K562 (cell line): ENCODE data around the gene KRTAP4-16. TPM values are rescaled to one million over a fixed set of nuclear protein-coding genes. Genes with fewer than 3 reads are reported as not detected.

Experiments
- CBX8 ChIP-seq: fragments of 200-600 bp; sonication (generic); IDR thresholded peaks from 2 replicates; pipeline ENCODE4 v1.6.1; 2012; ENCODE audit warnings: borderline replicate concordance, mixed run types, low read depth, mild to moderate bottlenecking, moderate library complexity, mixed read lengths, low read length, control low read depth, inconsistent platforms; ENCODE audit not compliant: poor library complexity, severe bottlenecking; ENCODE audit errors: extremely low read depth
- KDM5B ChIP-seq: fragments of 200-600 bp; sonication (generic); IDR thresholded peaks from 2 replicates; pipeline ENCODE4 v1.6.1; 2012; ENCODE audit warnings: low read depth, mild to moderate bottlenecking, moderate library complexity, low read length, control low read depth, inconsistent platforms; ENCODE audit not compliant: insufficient replicate concordance
- RBM14 ChIP-seq: fragments of 200-400 bp; formaldehyde crosslinking; IDR thresholded peaks from 2 replicates; pipeline ENCODE4 v1.6.1; 2018; ENCODE audit warnings: low read depth, mild to moderate bottlenecking, low read length, moderate library complexity, borderline replicate concordance; ENCODE audit not compliant: insufficient read depth
- RBM17 ChIP-seq: fragments of 200-400 bp; formaldehyde crosslinking; IDR thresholded peaks from 2 replicates; pipeline ENCODE4 v1.6.1; 2017; ENCODE audit warnings: low read depth, mild to moderate bottlenecking, low read length, borderline replicate concordance
- SMAD3 ChIP-seq: fragments of 450-650 bp; formaldehyde crosslinking; conservative IDR thresholded peaks from 2 replicates; pipeline ENCODE4 v1.4.0; 2020; ENCODE audit warnings: mild to moderate bottlenecking
- polyA plus RNA-seq, 8 experiments: library from polyadenylated mRNA; depleted of rRNA in 4 of 8; stranded (reverse) in 5 of 8; unstranded in 3 of 8; fragments of >200 nt; fragmentation: Nextera tagmentation in 2 of 8; fragmentation: Illumina TruSeq in 1 of 8; extraction: Ambion mirVana in 2 of 8; extraction: Trizol in 1 of 8; gene quantifications; 2 replicates each; pipeline versions ENCODE4 v1.2.1 to v1.2.3, GENCODE V29; 2011 to 2014; ENCODE audit warnings: inconsistent platforms in 1 of 8, missing spikeins in 1 of 8
- total RNA-seq, 7 experiments: library from RNA; depleted of rRNA in 6 of 7; stranded (reverse); fragments of >200 nt in 6 of 7; fragmentation: Illumina TruSeq in 2 of 7; extraction: Trizol in 2 of 7; gene quantifications; 2 replicates each; pipeline versions ENCODE4 v1.2.1 to v1.2.3, GENCODE V29; 2011 to 2021; ENCODE audit warnings: low replicate concordance in 1 of 7
- TF ChIP-seq, protein P1 (sequence below): sonication (generic); formaldehyde crosslinking; IDR thresholded peaks from 2 replicates; pipeline ENCODE4 v1.8.0; 2022; ENCODE audit warnings: mild to moderate bottlenecking, low read depth, missing genetic modification reagents
- TF ChIP-seq, protein P2 (sequence below): fragments of 450-650 bp; formaldehyde crosslinking; IDR thresholded peaks from 2 replicates; pipeline ENCODE4 v1.4.0; 2020; ENCODE audit warnings: mild to moderate bottlenecking, moderate library complexity
- TF ChIP-seq, protein P3 (sequence below): fragments of 200-400 bp; formaldehyde crosslinking; IDR thresholded peaks from 2 replicates; pipeline ENCODE4 v1.6.1; 2017; ENCODE audit warnings: mild to moderate bottlenecking, low read depth, low read length, moderate library complexity
- TF ChIP-seq, protein P4 (sequence below), 2 experiments: fragments of 450-650 bp; formaldehyde crosslinking in 1 of 2; IDR thresholded peaks; 2 replicates each; pipeline versions ENCODE4 v1.4.0 to v1.6.1; 2014 to 2020; ENCODE audit warnings: mild to moderate bottlenecking in 2 of 2, borderline replicate concordance in 1 of 2, low read depth in 1 of 2

The KRTAP4-16 gene
- total and polyA plus RNA-seq, 9 of the 15 experiments (the other 6 are each of a cell fraction or from before 2014, with no cell fraction given), result not detected

DNA sequence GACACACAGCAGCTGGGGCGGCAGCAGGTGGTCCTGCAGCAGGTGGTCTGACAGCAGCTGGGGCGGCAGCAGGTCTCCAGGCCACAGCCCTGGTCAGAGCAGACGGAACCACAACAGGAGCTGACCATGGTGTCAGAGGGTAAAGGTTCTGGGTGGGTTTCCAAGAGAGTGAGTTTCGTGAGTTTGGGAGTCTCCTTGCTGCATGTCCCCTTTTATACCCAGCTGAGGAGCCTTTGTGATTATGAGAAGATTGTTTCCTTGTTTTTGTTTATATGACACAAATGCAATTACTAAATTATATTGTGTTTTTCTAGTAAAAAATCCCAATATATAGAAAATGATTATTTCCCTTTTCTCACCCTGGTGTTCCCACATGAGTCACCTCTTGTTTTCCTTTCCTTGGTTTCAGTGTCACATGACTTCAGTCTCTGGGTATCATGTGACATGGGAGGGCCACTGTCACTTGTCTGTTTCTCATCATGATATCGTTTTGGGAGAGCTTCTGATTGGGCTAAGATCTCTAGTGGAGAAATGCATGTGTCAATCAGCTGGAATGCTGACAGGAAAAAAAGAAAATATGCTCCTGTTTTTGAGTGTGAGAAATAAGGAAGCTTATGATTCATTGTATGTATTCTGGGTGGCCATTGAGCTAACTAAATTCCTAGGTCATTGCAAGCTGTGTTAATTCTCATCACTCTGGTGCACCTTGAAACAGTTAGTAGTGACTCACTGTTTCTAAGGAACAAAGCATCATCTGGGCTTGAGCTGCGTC lies 38.5 kb upstream of the KRTAP4-16 start, which contains the start of gene KRTAP4-6 (continued):
- TF ChIP-seq, protein P1, sequence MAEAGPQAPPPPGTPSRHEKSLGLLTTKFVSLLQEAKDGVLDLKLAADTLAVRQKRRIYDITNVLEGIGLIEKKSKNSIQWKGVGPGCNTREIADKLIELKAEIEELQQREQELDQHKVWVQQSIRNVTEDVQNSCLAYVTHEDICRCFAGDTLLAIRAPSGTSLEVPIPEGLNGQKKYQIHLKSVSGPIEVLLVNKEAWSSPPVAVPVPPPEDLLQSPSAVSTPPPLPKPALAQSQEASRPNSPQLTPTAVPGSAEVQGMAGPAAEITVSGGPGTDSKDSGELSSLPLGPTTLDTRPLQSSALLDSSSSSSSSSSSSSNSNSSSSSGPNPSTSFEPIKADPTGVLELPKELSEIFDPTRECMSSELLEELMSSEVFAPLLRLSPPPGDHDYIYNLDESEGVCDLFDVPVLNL (CRISPR knock-in tag), result no peak
- TF ChIP-seq SMAD3 (CRISPR knock-in tag) (no peak), KDM5B (no peak), CBX8 (no peak), RBM14 (no peak), RBM17 (no peak)
- TF ChIP-seq, protein P2, sequence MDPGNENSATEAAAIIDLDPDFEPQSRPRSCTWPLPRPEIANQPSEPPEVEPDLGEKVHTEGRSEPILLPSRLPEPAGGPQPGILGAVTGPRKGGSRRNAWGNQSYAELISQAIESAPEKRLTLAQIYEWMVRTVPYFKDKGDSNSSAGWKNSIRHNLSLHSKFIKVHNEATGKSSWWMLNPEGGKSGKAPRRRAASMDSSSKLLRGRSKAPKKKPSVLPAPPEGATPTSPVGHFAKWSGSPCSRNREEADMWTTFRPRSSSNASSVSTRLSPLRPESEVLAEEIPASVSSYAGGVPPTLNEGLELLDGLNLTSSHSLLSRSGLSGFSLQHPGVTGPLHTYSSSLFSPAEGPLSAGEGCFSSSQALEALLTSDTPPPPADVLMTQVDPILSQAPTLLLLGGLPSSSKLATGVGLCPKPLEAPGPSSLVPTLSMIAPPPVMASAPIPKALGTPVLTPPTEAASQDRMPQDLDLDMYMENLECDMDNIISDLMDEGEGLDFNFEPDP (CRISPR knock-in tag), result no peak
- TF ChIP-seq, protein P3, sequence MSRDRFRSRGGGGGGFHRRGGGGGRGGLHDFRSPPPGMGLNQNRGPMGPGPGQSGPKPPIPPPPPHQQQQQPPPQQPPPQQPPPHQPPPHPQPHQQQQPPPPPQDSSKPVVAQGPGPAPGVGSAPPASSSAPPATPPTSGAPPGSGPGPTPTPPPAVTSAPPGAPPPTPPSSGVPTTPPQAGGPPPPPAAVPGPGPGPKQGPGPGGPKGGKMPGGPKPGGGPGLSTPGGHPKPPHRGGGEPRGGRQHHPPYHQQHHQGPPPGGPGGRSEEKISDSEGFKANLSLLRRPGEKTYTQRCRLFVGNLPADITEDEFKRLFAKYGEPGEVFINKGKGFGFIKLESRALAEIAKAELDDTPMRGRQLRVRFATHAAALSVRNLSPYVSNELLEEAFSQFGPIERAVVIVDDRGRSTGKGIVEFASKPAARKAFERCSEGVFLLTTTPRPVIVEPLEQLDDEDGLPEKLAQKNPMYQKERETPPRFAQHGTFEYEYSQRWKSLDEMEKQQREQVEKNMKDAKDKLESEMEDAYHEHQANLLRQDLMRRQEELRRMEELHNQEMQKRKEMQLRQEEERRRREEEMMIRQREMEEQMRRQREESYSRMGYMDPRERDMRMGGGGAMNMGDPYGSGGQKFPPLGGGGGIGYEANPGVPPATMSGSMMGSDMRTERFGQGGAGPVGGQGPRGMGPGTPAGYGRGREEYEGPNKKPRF, result no peak
- TF ChIP-seq, protein P4, sequence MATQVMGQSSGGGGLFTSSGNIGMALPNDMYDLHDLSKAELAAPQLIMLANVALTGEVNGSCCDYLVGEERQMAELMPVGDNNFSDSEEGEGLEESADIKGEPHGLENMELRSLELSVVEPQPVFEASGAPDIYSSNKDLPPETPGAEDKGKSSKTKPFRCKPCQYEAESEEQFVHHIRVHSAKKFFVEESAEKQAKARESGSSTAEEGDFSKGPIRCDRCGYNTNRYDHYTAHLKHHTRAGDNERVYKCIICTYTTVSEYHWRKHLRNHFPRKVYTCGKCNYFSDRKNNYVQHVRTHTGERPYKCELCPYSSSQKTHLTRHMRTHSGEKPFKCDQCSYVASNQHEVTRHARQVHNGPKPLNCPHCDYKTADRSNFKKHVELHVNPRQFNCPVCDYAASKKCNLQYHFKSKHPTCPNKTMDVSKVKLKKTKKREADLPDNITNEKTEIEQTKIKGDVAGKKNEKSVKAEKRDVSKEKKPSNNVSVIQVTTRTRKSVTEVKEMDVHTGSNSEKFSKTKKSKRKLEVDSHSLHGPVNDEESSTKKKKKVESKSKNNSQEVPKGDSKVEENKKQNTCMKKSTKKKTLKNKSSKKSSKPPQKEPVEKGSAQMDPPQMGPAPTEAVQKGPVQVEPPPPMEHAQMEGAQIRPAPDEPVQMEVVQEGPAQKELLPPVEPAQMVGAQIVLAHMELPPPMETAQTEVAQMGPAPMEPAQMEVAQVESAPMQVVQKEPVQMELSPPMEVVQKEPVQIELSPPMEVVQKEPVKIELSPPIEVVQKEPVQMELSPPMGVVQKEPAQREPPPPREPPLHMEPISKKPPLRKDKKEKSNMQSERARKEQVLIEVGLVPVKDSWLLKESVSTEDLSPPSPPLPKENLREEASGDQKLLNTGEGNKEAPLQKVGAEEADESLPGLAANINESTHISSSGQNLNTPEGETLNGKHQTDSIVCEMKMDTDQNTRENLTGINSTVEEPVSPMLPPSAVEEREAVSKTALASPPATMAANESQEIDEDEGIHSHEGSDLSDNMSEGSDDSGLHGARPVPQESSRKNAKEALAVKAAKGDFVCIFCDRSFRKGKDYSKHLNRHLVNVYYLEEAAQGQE (IDR thresholded peaks at IDR 0.05; ENCODE audit: borderline replicate concordance), result no peak
- TF ChIP-seq, protein P4 (CRISPR knock-in tag; IDR thresholded peaks at IDR 0.05; ENCODE audit: low read depth), result no peak
